Right atrium auricular region (tissue), 2 donors: Measurements from ENCODE around the gene BBX. TPM values are rescaled to one million over a fixed set of nuclear protein-coding genes. Genes with fewer than 3 reads are reported as not detected.

Source experiments
- DNase-seq: peaks from one replicate; pipeline ENCODE4 v3.0.0-alpha.2; 2019; ENCODE audit warnings: low spot score
- H3K27ac ChIP-seq, 2 donors: fragments of 200-600 bp; sonication (generic); 1 replicate in 1 of 2; 2 replicates in 1 of 2; pipeline ENCODE4 v1.5.1; 2016 to 2019
- H3K27me3 ChIP-seq, 2 donors: fragments of 200-600 bp; sonication (generic); one replicate each; pipeline versions ENCODE4 v1.5.1 to v1.6.0; 2017 to 2019
- H3K36me3 ChIP-seq: fragments of 200-600 bp; sonication (generic); one replicate; pipeline ENCODE4 v1.5.1; 2016
- H3K4me1 ChIP-seq, 2 donors: fragments of 200-600 bp; sonication (generic); one replicate each; pipeline versions ENCODE4 v1.5.1 to v1.6.0; 2017 to 2019
- H3K4me3 ChIP-seq, 2 donors: fragments of 200-600 bp; sonication (generic); 1 replicate in 1 of 2; 2 replicates in 1 of 2; pipeline ENCODE4 v1.5.1; 2017 to 2019; ENCODE audit warnings: mild to moderate bottlenecking in 1 of 2, moderate library complexity in 1 of 2
- H3K9me3 ChIP-seq, 2 donors: fragments of 200-600 bp; sonication (generic); one replicate each; pipeline ENCODE4 v1.5.1; 2019
- CTCF ChIP-seq, 2 donors: fragments of 200-600 bp; sonication (generic); IDR thresholded peaks; one replicate each; pipeline ENCODE4 v1.5.1; 2019; ENCODE audit warnings: antibody characterized with exemption in 2 of 2
- total RNA-seq, 2 donors: library from RNA; depleted of rRNA; stranded (reverse); fragments of >200 nt; gene quantifications; one replicate each; pipeline ENCODE4 v1.1.0, GENCODE V29; 2016

The BBX gene
- total RNA-seq, 2 donors from 2014 or later, result 33.8 to 57.2 TPM

- H3K4me1 ChIP-seq, result peaks cover 0 to 3% of the 10 kb centered on the region in 2 donors
- no peak overlapping the region for H3K27ac ChIP-seq
- no peak overlapping the region for H3K4me3 ChIP-seq
- H3K9me3 ChIP-seq, result no peaks in the 10 kb centered on the region
- no peak for DNase-seq
- H3K27me3 ChIP-seq, result no peaks in the 10 kb centered on the region
- TF ChIP-seq CTCF (IDR thresholded peaks at IDR 0.05), result no peak
- peaks cover 5% of the 10 kb centered on the region for H3K36me3 ChIP-seq
Measured at GRCh38 chr3:107753976-107754375, 231.2 kb downstream of the BBX start.

- H3K9me3 ChIP-seq, result no peaks in the 10 kb centered on the region
- H3K4me3 ChIP-seq, result no peak overlapping the region
- DNase-seq, result no peak
- peaks cover 0 to 14% of the 10 kb centered on the region in 2 donors for H3K4me1 ChIP-seq
- TF ChIP-seq CTCF (IDR thresholded peaks at IDR 0.05), result no peak
- peaks cover 5% of the 10 kb centered on the region for H3K36me3 ChIP-seq
- no peak overlapping the region for H3K27ac ChIP-seq
- H3K27me3 ChIP-seq, result no peaks in the 10 kb centered on the region
Measured at GRCh38 chr3:107756649-107757048, 233.9 kb downstream of the BBX start.

GRCh38 chr3:107757140-107757539 is 234.4 kb downstream of the BBX start:
- Histone ChIP-seq H3K27me3 (no peaks in the 10 kb centered on the region), H3K4me3 (no peak overlapping the region), H3K36me3 (peaks cover 5% of the 10 kb centered on the region), H3K9me3 (no peaks in the 10 kb centered on the region), H3K4me1 (peaks cover 0 to 15% of the 10 kb centered on the region in 2 donors), H3K27ac (no peak overlapping the region)
- no peak for TF ChIP-seq CTCF (IDR thresholded peaks at IDR 0.05)
- no peak for DNase-seq

GRCh38 chr3:107760144-107760543 is 237.4 kb downstream of the BBX start:
- no peak for DNase-seq
- TF ChIP-seq CTCF (IDR thresholded peaks at IDR 0.05), result no peak
- Histone ChIP-seq H3K4me3 (no peak overlapping the region), H3K27ac (no peak overlapping the region), H3K36me3 (peaks cover 5% of the 10 kb centered on the region), H3K9me3 (no peaks in the 10 kb centered on the region), H3K27me3 (no peaks in the 10 kb centered on the region), H3K4me1 (peaks cover 0 to 15% of the 10 kb centered on the region in 2 donors)

- H3K9me3 ChIP-seq, result no peaks in the 10 kb centered on the region
- no peak for DNase-seq
- H3K36me3 ChIP-seq, result peaks cover 7% of the 10 kb centered on the region
- H3K4me1 ChIP-seq, result peaks cover 0 to 15% of the 10 kb centered on the region in 2 donors
- H3K4me3 ChIP-seq, result no peak overlapping the region
- H3K27me3 ChIP-seq, result no peaks in the 10 kb centered on the region
- peak overlapping the region in 1 of 2 donors; percentile 14 for H3K27ac ChIP-seq
- TF ChIP-seq CTCF (IDR thresholded peaks at IDR 0.05), result no peak
Measured at GRCh38 chr3:107761391-107761790, 238.6 kb downstream of the BBX start.

GRCh38 chr3:107765524-107765923 is 242.8 kb downstream of the BBX start:
- Histone ChIP-seq H3K27ac (no peak overlapping the region), H3K4me3 (no peak overlapping the region), H3K9me3 (no peaks in the 10 kb centered on the region), H3K4me1 (peaks cover 0 to 7% of the 10 kb centered on the region in 2 donors), H3K27me3 (no peaks in the 10 kb centered on the region), H3K36me3 (peaks cover 3% of the 10 kb centered on the region)
- DNase-seq, result no peak
- TF ChIP-seq CTCF (IDR thresholded peaks at IDR 0.05), result no peak
